GM19043 (cell line): ENCODE measurements around the gene INO80D.
"Not testable (repeated sequence)": the region's sequence is repeated elsewhere in the genome, so short reads cannot be mapped to it uniquely, and the experiment has no call there.

ENCODE experiments used
- ATAC-seq: cut with Tn5 transposase; IDR thresholded peaks from one replicate; pipeline ENCODE4 v1.9.1; 2021; ENCODE audit warnings: low read depth; ENCODE audit not compliant: unreplicated experiment

INO80D gene

DNA sequence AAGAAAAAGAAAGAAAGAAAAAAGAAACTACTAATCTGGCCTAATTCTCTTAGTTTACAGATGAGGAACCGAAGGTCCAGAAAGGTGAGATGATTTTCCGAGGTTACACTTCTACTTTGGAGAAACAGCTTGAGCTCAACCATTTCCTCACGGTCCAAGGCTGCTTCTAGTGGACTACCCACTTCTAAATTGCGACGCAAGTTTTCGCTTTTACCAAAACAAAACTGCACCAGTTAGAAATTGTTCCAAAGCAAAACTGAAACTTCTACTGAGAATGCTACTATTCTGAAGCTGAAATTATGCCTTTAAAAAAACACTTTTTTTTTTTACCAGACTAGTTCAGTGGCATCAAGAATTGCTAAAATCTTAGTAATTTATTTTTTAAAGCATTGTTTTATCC is 101.6 kb downstream of the INO80D start:
- peak; percentile 73 for ATAC-seq

GRCh38 chr2:205982776-205983327 is 103.1 kb downstream of the INO80D start:
- ATAC-seq, result no peak

DNA sequence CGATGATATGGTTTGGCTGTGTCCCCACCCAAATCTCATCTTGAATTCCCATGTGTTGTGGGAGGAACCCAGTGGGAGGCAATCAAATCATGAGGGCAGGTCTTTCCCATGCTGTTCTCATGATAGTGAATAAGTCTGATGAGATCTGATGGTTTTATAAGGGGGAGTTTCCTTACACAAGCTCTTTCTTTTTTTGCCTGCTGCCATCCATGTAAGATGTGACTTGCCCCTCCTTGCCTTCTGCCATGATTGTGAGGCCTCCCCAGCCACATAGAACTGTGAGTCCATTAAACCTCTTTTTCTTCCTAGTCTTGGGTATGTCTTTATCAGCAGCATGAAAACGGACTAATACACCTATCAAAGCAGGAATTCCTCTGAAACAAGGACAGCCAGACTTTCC is 107.2 kb downstream of the INO80D start:
- ATAC-seq, result not testable (repeated sequence)

- ATAC-seq, result not testable (repeated sequence)
Observed at GRCh38 chr2:205977699-205978098, 108.3 kb downstream of the INO80D start.

DNA sequence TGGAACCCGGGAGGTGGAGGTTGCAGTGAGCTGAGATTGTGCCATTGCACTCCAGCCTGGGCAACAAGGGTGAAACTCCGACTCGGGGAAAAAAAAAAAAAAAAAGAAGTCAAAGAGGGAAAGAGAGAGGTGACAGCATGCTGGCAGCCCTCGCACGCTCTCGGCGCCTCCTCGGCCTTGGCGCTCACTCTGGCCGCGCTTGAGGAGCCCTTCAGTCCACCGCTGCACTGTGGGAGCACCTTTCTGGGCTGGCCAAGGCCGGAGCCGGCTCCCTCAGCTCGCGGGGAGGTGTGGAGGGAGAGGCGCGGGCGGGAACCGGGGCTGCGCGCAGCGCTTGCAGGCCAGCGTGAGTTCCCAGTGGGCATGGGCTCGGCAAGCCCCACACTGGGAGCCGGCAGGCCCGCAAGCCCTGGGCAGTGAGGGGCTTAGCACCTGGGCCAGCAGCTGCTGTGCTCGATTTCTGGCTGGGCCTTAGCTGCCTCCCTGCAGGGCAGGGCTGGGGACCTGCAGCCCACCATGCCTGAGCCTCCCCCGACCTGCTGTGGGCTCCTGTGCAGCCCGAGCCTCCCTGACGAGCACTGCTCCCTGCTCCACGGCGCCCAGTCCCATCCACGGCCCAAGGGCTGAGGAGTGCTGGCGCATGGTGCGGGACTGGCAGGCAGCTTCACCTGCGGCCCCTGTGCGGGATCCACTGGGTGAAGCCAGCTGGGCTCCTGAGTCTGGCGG is 108.9 kb downstream of the INO80D start:
- not testable (repeated sequence) for ATAC-seq

- ATAC-seq, result no peak
Observed at GRCh38 chr2:205976120-205976814, 109.7 kb downstream of the INO80D start.

- ATAC-seq, result peak; percentile 81
Observed at GRCh38 chr2:205975082-205975949, 110.7 kb downstream of the INO80D start.

DNA sequence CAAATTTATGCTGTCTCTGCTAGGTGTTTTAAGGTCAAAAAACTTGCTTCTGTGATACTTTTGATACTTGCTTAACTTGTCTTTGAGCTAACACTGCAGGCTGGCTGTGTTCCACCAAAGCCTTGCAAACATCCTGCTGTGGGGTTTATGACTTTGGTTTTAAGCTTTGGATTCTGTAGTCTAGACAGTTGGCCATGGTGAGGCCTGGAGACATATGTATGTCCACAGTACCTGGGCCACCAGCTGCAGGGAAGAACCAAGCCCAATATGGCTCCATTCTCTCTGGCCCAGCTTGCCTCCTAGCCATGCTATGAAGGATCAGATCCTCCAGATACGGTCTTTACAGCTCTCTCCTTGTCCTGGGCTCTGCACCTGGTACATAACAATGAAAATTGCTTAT is 113.9 kb downstream of the INO80D start:
- no peak for ATAC-seq

GRCh38 chr2:205970348-205970747 is 115.6 kb downstream of the INO80D start:
- no peak for ATAC-seq

GRCh38 chr2:205969584-205969983 is 116.4 kb downstream of the INO80D start:
- peak; percentile 53 for ATAC-seq

GRCh38 chr2:205967391-205968075 is 118.4 kb downstream of the INO80D start:
- no peak for ATAC-seq

DNA sequence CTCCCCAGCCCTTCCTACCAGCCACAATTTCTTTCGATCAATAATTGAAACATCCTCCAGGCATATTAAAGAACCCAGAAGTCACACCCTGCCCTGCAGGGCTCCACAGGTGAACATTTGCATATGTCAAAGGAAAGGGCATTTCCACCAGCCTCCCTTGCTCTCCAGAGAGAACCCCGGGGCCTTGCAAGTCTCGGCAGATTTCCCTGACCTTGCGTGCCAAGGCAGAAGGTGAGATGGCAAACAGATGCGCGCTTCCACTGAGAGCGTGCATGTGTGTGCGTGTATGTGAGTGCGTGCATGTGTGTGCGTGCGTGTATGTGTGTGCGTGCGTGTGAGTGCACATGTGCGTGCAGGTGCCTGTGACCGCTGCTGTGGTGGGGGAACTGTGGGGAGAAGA is 120.3 kb downstream of the INO80D start:
- ATAC-seq, result no peak

- ATAC-seq, result no peak
Observed at GRCh38 chr2:205964111-205964761, 121.7 kb downstream of the INO80D start.

GRCh38 chr2:205959521-205959920 is 126.5 kb downstream of the INO80D start:
- no peak for ATAC-seq

DNA sequence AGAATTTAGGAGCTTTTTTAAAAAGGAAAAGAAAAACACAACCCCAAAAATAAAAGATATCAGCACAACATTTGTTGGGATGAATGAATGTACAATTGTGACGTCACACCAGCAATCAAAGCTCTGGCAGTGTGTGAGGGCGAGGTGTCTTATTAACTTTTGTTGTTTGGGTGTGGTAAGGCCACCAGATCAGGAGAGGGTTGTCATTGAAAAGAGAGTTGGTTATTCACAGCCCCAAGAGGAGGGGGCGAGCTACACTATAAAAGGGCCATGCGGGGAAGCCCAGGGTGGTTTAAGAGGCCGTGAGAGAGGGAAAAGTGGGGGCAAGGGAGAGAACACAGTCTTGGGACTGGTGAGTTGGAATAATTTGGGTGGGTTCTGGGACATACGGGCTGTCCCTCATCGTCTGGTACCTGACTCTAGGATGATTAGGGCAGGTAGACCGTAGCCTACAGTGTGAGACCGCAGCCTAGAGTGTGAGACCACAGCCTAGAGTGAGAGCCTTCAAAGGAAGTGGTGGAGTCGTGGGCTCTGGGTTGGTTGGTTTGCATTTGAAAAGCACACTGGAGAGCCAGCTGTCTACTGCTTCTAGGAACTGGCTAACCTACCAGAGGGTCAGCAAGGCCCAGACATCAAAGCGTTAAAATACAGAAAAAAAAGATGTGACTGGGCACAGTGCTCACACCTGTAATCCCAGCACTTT is 128.4 kb downstream of the INO80D start:
- ATAC-seq, result no peak

GRCh38 chr2:205954707-205955106 is 131.3 kb downstream of the INO80D start:
- ATAC-seq, result no peak

GRCh38 chr2:205952282-205952681 is 133.7 kb downstream of the INO80D start:
- no peak for ATAC-seq

DNA sequence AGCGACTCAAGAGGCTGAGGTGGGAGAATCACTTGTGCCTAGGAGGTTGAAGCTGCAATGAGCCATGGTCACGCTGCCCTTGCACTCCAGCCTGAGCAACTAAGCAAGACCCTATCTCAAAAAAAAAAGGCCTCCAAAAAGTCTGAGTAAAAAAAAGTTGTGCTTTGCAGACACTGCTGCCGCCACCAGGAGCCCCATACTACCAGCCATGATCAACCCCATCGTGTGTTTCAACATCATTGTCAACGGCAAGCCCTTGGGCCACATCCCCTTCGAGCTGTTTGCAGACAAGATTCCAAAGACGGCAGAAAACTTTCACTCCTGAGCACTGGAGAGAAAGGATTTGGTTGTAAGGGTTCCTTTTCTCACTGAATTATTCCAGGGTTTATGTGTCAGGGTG is 137.1 kb downstream of the INO80D start:
- no peak for ATAC-seq

GRCh38 chr2:205948496-205948837 is 137.5 kb downstream of the INO80D start:
- ATAC-seq, result peak; percentile 18
